NCI-H128 (cell line): ENCODE measurements around the gene TEKT4.
"Not testable (repeated sequence)": the region's sequence is repeated elsewhere in the genome, so short reads cannot be mapped to it uniquely, and the experiment has no call there.

ENCODE experiments used
- DNase-seq: peaks from one replicate; lab custom pipeline; 2025; ENCODE audit not compliant: unreplicated experiment; lab: John Stamatoyannopoulos, UW

The TEKT4 gene

DNA sequence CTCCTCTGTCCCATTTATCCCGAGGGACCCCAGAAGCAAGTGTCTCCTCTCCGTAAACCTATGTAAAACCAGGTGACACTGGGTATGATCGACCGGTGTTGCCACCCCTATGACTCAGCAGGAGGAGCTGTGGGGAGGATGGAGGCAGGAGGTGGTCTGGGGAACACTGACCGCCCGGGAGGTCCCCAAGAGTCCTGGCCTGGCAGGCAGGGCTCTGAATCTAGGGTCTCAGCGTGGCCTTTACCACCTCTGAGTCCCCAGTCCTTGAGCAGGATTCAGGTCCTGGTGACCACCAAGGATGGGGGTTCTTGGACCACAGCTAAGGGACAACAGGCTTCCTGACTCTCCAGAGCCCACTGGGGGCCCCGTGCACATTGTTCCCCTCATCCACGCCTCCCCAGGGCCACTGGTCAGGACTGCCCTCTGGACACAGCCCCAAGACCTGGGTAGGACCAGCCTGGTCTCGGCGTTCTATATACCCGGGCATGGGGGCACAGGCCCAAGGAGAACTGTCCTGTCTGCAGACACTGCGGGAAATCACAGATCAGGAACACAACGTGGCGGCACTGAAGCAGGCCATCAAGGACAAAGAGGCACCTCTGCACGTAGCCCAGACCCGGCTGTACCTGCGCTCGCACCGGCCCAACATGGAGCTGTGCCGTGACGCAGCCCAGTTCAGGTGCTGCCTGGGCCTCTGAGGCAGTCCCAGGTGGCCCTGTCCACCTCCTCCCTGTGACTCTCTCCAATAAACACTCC lies 4.0 kb downstream of the TEKT4 start:
- DNase-seq: no peak

DNA sequence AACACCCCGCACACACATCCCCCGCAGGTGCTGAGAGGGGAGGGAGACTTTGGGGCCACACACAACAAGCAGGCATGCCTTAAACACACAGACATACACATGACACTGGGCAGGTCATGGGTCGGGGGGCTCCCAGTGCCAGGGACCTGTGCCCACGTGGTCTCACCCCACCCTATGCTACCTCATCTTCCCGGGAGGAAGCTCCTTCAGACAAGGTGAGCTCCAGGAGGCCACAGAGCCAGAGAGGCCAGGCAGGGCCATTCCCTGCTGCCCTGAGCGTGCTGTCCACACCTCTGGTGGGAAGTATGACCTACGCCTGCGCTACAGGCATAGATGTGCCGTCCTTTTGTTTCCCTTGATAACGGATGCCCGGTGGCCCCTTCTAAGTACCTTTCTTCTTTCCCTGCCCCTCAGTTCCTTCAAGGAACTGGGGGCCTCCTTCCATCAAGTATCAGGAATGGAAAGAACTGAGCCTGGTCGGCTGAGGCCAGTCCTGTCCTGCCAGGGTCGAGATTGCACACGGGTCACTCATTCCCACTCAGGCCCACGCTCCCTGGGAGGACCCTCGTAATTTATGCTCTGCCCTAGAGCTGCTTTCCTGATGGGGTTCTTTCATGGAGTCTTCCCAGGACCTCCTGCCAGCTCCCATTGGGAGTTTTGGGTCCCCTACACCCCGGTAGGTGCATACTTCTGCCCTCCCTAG lies 4.7 kb downstream of the TEKT4 start:
- no peak for DNase-seq

DNA sequence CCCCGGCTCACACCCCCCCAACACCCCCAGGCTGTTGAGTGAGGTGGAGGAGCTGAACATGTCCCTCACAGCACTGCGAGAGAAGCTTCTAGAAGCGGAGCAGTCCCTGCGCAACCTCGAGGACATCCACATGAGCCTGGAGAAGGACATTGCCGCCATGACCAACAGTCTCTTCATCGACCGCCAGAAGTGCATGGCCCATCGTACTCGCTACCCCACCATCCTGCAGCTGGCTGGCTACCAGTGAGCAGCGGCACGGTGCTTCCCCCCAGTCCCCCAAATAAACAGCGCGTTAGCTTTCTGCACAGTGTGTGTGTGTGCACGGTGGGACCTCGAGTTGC lies 5.3 kb downstream of the TEKT4 start:
- DNase-seq: no peak

DNA sequence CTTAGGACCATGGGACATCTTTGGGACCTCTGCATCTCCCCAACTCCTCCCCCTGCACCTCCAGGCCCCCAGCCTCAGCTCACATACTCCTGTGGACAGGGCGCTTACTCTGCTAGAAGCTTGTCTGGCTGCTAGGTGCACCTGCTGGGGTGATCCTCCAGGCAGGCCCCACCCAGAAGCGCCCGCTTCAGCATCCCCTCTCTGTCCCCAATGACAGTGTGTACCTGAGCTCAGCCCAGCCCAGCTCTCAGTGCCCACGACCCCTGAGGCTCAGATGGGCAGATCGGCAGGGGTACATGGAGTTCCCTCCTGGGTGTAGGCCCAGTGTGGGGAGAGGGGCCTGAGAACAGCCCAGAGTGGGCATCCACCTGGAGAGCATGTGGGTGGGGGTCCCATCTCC lies 5.9 kb downstream of the TEKT4 start:
- no peak for DNase-seq

DNA sequence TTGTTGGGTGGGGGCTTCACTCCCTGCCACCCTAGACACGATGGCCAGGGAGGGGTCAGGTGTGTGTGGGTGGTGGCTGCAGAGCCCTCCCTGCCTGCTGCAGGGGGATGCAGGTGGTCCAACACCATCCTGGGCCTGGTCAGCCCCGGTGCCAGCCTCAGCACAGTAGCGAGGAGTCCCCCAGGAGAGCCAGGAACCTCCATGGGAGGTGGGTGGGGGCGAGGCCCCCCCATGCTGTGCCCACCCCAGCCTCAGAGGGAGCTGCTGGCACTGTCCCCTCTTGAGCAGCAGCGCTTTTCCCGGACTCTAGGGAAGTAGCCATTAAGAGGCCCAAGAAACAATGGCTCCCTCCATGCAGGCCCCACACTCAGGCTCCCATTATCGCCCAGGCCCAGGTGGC lies 7.3 kb downstream of the TEKT4 start:
- DNase-seq: not testable (repeated sequence)

DNA sequence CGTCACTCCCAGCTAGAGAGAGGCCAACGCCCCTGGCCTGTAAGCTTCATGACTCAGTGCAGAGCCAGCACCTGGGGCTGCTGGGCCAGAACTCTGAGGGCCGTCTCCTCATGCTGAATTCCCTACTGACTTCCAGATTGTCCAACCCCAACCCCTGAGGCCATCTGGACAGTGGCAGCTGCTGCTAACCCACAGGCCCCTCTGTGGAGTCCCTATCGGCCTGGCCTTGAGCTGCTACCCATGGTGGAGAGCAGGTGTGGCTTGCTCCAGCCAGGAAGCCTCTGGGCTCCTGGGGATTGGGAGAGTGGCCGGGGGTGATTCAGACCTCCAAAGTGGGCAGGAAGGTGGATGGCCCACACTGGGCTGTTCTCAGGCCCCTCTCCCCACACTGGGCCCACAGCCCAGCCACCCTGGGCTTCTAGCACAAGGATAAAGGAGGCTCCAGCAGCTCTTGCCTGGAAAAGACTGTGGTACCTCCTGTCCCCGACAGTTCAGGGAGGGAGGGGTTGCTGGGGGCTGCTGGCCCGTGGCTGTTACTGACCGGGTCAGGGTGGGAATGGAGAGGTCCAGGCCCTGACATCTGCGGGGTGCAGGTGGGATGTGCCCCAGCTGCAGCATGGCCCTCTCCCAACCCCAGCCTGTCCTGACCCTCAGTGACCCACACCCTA lies 8.2 kb downstream of the TEKT4 start:
- DNase-seq: no peak

DNA sequence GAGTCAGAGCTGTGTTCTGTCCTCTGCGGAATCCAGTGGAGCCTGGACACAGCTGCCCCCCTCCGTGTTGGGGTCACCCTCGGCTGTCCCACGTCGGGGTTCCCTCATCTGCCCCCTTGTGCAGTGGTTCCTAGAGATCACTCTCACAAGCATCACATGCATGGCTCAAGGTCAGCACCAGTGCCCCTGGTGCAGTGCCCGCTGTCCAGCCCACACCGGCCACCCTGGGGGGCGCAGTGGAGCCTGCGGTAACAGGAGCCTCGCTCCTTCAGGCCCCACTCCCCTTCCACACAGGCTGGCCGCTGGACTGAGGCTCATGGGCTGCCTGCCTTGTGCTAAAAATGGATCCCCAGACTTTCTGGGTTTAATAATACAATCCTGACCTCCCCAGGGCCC lies 8.8 kb downstream of the TEKT4 start:
- DNase-seq: no peak

DNA sequence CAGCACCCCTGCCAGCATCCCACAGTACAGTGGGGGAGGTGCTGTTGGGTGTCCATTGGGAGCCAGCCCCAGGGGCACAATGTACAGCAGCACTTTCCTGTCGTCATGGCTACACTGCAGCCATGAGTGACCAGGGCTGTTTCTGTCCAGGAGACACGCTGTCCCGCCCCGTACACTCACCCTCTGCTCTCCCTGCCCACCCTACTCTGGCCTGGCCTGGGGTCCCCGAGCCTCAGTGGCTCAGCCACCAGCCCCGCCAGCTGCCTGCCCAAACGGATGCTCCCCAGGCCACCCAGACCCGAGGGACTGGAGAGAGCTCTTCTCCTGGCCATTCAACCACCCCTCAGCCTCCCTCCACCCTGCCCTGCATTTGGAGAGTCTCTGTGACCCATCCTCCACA lies 9.3 kb downstream of the TEKT4 start:
- DNase-seq: no peak

DNA sequence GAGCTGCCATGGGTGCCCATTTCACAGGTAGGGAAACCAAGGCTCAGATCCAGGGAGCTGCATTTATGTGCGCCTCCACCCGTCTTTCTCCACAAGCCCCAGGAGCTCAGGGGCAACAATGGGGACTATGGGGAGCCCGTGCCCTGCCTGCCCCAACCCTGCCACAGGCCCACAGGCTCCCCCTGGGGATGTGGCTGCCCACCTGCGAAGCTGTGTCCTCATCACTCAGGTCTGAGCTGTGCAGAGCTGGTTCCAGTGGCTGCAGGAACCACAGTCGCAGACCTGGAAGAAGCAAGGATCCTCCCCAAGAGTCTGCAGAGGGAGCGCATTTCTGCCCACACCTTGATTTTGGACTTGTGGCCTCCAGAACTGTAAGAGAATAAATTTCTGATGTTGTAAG lies 9.8 kb downstream of the TEKT4 start:
- no peak for DNase-seq

DNA sequence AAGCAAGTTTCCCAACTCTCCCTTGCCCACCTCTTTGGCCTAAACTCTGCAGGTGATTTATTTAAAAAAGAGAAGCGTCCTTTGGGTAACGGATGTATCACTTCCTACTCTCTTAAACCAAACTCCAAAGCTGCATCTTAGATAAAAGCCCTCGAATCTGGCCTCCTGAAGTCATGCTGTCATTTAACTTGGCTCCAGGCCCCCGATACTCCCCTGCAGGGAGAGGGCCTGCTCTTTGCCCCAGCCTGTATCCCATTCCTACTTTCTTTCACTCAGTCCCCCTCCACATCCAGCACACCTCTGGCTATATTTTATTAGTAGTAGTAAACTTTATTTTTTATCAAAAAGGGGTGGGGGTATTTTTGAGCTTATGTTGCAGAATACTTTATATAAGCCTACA lies 19.0 kb downstream of the TEKT4 start:
- DNase-seq: no peak

DNA sequence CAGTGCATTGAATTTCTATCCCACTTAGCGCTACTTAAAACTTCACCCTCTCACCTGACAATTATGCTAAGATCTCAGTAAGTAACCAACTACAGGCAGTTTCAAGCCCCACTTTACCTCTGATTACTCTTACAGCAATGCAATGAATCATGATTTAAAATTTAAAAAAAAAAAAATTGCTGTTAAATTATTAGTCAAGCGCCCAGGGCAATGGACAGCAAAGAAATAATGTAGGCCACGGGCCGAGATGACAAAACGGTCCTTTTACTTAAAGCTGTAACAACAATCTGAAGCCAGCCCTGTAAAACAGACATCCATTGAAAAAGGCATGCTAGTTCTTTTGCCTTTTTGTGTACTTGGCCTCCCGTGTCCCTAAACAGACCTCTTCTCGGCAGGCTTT lies 24.0 kb downstream of the TEKT4 start:
- DNase-seq: not testable (repeated sequence)

DNA sequence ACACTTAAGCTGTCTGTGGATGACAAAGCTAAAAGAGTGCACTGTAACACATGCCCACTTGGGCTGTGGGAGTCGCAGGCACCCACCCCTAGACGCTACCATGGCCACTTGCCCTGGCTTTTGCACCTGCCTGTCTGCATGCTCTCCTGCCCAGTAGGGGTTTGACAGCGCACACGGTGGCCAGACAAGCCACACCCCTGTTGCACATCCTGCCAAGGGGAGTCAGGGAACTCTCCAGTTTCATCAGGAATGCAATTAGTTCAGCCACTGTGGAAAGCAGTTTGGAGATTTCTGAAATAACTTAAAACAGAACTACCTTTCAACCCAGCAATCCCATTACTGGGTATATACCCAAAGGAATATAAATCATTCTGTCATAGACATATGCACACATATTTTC lies 35.7 kb downstream of the TEKT4 start:
- DNase-seq: not testable (repeated sequence)

DNA sequence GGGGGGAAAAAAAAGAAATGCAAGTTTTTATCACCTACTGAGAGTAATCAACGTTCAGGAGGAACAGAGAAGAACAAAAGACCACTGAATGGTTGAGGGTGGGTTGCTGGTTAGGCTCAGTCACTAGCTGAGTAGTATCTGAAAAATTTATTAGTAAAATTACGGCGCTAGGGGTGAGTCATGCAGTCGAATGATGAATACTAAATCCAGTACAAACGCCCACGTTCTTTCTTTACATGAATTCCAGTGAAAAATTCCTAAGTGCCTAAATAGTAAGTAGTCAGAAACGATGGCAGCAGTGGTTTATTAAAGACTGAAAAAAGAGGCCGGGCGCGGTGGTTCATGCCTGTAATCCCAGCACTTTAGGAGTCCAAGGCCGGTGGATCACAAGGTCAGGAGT lies 52.0 kb downstream of the TEKT4 start:
- no peak for DNase-seq

DNA sequence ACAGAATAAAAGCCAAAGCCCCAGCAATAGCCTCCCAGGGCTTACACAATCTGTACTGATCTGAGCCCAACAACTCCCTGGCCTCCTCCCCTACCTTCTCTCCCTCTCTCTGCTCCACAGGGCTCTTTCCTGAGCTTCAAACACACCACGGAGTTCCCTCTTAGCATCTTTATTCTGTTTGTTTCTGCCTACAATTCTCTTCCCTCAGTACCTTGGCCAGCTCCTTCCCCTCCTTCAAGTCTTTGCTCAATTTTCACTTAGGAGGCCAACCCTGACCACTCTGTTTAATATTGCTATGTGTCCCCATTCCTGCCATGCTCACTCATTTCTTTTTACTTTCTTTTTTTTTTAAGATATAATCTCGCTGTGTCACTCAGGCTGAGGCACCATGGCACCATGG lies 53.8 kb downstream of the TEKT4 start:
- not testable (repeated sequence) for DNase-seq
